OCI-LY1 (cell line): Measurements from ENCODE around the gene KIAA0319L.

Source experiments
- H2AFZ ChIP-seq: fragments of 200-600 bp; sonication (generic), shearing (Covaris generic); 2 replicates; pipeline ENCODE4 v1.6.0; 2014; ENCODE audit warnings: antibody characterized with exemption, mild to moderate bottlenecking, low read length
- H3F3A ChIP-seq: fragments of 200-600 bp; sonication (generic), shearing (Covaris generic); 2 replicates; pipeline ENCODE4 v1.6.0; 2014; ENCODE audit warnings: mild to moderate bottlenecking, antibody characterized with exemption, low read length, moderate library complexity; ENCODE audit not compliant: insufficient read depth
- H3K27ac ChIP-seq: fragments of 200-600 bp; sonication (generic); 2 replicates; pipeline ENCODE4 v1.5.1; 2014; ENCODE audit warnings: low read length, mixed run types, mild to moderate bottlenecking, low read depth; ENCODE audit not compliant: poor library complexity, severe bottlenecking
- H3K27me3 ChIP-seq: fragments of 200-600 bp; sonication (generic); 2 replicates; pipeline ENCODE4 v1.6.0; 2014; ENCODE audit warnings: antibody characterized with exemption, mild to moderate bottlenecking, low read length, moderate library complexity; ENCODE audit not compliant: insufficient read depth
- H3K36me3 ChIP-seq: fragments of 200-600 bp; sonication (generic); 2 replicates; pipeline ENCODE4 v1.6.1; 2014; ENCODE audit warnings: mild to moderate bottlenecking, antibody characterized with exemption, low read length, moderate library complexity, mixed read lengths; ENCODE audit not compliant: insufficient read depth
- H3K4me1 ChIP-seq: fragments of 200-600 bp; sonication (generic); 2 replicates; pipeline ENCODE4 v1.5.1; 2014; ENCODE audit warnings: mild to moderate bottlenecking, low read length, moderate library complexity; ENCODE audit not compliant: insufficient read depth, severe bottlenecking
- H3K4me2 ChIP-seq: fragments of 200-600 bp; sonication (generic), shearing (Covaris generic); 2 replicates; pipeline ENCODE4 v1.6.1; 2014; ENCODE audit warnings: low read length
- H3K4me3 ChIP-seq: fragments of 200-600 bp; sonication (generic); 2 replicates; pipeline ENCODE4 v1.5.1; 2014; ENCODE audit warnings: low read length, low read depth, mild to moderate bottlenecking, mixed read lengths; ENCODE audit not compliant: poor library complexity, severe bottlenecking
- H3K79me2 ChIP-seq: fragments of 200-600 bp; shearing (Covaris generic); 2 replicates; pipeline ENCODE4 v1.6.1; 2016; ENCODE audit warnings: mixed run types, low read length, mixed read lengths; ENCODE audit not compliant: insufficient read depth
- H3K9ac ChIP-seq: fragments of 200-600 bp; sonication (generic), shearing (Covaris generic); 2 replicates; pipeline ENCODE4 v1.6.1; 2014; ENCODE audit warnings: mild to moderate bottlenecking, low read length, mixed read lengths
- H3K9me2 ChIP-seq: fragments of 200-600 bp; sonication (generic), shearing (Covaris generic); 2 replicates; pipeline ENCODE4 v1.6.1; 2014; ENCODE audit warnings: low read depth, mild to moderate bottlenecking, low read length, mixed read lengths
- H3K9me3 ChIP-seq: fragments of 200-600 bp; shearing (Covaris generic); 2 replicates; pipeline ENCODE4 v1.6.1; 2014; ENCODE audit warnings: low read length, mixed read lengths
- H4K20me1 ChIP-seq: fragments of 200-600 bp; sonication (generic), shearing (Covaris generic); 2 replicates; pipeline ENCODE4 v1.6.0; 2016; ENCODE audit warnings: mild to moderate bottlenecking, low read length; ENCODE audit not compliant: insufficient read depth
- CTCF ChIP-seq: fragments of 200-600 bp; sonication (generic), shearing (Covaris generic); IDR thresholded peaks from 2 replicates; pipeline ENCODE4 v1.5.1; 2017; ENCODE audit warnings: mild to moderate bottlenecking, antibody characterized with exemption, low read length, moderate library complexity, mixed read lengths
- EZH2 ChIP-seq: fragments of 200-600 bp; sonication (generic), shearing (Covaris generic); IDR thresholded peaks from 2 replicates; pipeline ENCODE4 v1.8.0; 2017; ENCODE audit warnings: borderline replicate concordance, mixed run types, mild to moderate bottlenecking, antibody characterized with exemption, low read length, moderate library complexity, mixed read lengths

KIAA0319L gene

GRCh38 chr1:35437200-35437599, 120.0 kb downstream of the KIAA0319L start:
- Histone ChIP-seq H3K36me3 (peaks cover 49% of the 10 kb centered on the region), H3K4me2 (no peak overlapping the region), H3K79me2 (no peaks in the 10 kb centered on the region), H3K27me3 (no peaks in the 10 kb centered on the region), H4K20me1 (no peaks in the 10 kb centered on the region), H3K4me3 (no peak overlapping the region), H2AFZ (no peak overlapping the region), H3K9ac (no peak overlapping the region), H3K27ac (no peak overlapping the region), H3K9me2 (no peaks in the 10 kb centered on the region), H3K4me1 (no peaks in the 10 kb centered on the region), H3F3A (no peaks in the 10 kb centered on the region), H3K9me3 (no peaks in the 10 kb centered on the region)
- no peak for TF ChIP-seq EZH2
- no peak for TF ChIP-seq CTCF

- Histone ChIP-seq H3K27me3 (no peaks in the 10 kb centered on the region), H3K79me2 (no peaks in the 10 kb centered on the region), H3F3A (no peaks in the 10 kb centered on the region), H3K4me1 (no peaks in the 10 kb centered on the region), H3K27ac (no peak overlapping the region), H2AFZ (no peak overlapping the region), H3K9me2 (no peaks in the 10 kb centered on the region), H3K9me3 (no peaks in the 10 kb centered on the region), H3K4me3 (no peak overlapping the region), H3K36me3 (peaks cover 49% of the 10 kb centered on the region), H3K9ac (no peak overlapping the region), H4K20me1 (no peaks in the 10 kb centered on the region), H3K4me2 (no peak overlapping the region)
- TF ChIP-seq CTCF (no peak), EZH2 (no peak)
These were observed 121.1 kb downstream of the KIAA0319L start for GRCh38 chr1:35436078-35436477.

- H3K79me2 ChIP-seq: no peaks in the 10 kb centered on the region
- no peak overlapping the region for H3K9ac ChIP-seq
- no peak overlapping the region for H3K27ac ChIP-seq
- H3K4me3 ChIP-seq: no peak overlapping the region
- H2AFZ ChIP-seq: no peak overlapping the region
- no peaks in the 10 kb centered on the region for H3K9me2 ChIP-seq
- TF ChIP-seq CTCF (no peak), EZH2 (no peak)
- H4K20me1 ChIP-seq: no peaks in the 10 kb centered on the region
- peaks cover 44% of the 10 kb centered on the region for H3K36me3 ChIP-seq
- H3F3A ChIP-seq: no peaks in the 10 kb centered on the region
- no peak overlapping the region for H3K4me2 ChIP-seq
- no peaks in the 10 kb centered on the region for H3K4me1 ChIP-seq
- no peaks in the 10 kb centered on the region for H3K27me3 ChIP-seq
- H3K9me3 ChIP-seq: no peaks in the 10 kb centered on the region
These were observed 122.5 kb downstream of the KIAA0319L start for GRCh38 chr1:35434703-35435102.
